ENCODE results near the gene SHISA8. TPM values are rescaled to one million over a fixed set of nuclear protein-coding genes. Genes with fewer than 3 reads are reported as not detected.
A peak's percentile ranks its signal among the peaks of the same experiment; 100 is the strongest.

SHISA8 gene
- total RNA-seq, 1 experiment from 2014 or later, result 0.78 TPM

DNA sequence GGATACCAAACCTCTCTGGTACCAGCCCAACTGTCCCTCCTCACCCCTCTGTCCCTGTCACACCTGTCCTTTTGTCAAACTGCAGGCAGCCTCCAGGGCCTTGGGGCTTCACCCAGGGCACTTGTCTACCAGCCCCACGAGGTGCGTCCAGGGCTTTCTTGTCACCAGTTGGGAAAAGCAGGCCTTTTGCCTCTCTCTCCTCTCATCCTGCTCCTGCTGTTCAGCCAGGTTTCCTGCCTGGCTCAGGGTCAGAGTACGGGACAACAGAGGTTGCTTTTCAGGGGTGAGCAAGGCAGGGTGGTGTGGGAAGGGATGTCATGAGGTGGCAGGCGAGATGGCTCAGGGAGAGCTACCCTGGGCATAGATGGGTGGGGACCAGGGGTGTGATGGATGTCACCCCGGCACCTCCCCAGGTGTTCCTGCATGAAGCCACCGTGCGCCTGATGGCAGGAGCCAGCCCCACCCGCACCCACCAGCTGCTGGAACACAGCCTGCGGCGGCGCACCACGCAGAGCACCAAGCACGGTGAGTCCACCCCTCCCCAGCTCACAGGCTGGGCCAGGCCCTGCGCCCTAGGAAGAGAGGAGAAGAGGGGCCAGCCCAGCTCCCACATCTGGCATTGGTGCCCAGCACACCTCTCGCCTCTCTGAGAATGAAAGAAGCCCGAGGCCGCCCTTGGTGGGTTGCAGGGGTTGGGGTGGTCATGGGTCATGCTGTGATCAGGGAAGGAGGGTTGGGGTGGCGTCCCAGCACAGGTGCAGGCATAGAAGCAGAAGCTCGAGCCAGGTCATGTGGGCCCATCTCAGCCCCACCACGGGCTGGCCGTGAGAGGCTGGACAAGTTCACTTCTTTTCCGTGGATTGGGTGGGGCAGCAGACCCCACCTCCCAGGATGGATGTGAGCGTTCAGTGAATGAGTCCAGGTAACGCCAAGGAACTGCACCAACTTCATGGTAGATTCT is 10.1 kb downstream of the SHISA8 start:
- peak; percentile 41 for DNase-seq (ENCODE audit: low spot score)
- in situ Hi-C loops (cut with HindIII; ENCODE audit: low sequenced_read_pairs), result no loop called here

DNA sequence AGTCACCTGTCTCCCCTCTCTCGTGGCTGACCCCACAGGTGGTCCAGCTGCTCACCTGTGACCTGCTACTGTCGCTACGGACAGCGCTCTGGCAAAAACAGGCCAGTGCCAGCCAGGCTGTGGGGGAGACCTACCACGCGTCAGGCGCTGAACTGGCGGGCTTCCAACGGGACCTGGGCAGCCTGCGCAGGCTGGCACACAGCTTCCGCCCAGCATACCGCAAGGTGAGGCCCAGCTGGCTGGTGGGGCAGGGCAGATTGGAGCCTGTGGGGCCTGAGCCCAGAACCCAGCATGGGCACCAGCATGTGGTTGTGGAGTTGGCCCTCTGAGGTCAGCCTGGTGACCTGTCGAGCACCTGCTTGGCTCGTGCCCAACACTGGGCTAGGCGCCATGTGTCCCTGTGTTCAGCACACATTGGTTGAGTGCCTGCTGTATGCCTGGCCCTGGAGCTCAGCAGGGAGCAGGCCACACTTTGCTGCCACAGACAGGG is 11.9 kb downstream of the SHISA8 start:
- in situ Hi-C loops (cut with HindIII; ENCODE audit: low sequenced_read_pairs), result no loop called here
- DNase-seq (ENCODE audit: low spot score), result peak; percentile 95

DNA sequence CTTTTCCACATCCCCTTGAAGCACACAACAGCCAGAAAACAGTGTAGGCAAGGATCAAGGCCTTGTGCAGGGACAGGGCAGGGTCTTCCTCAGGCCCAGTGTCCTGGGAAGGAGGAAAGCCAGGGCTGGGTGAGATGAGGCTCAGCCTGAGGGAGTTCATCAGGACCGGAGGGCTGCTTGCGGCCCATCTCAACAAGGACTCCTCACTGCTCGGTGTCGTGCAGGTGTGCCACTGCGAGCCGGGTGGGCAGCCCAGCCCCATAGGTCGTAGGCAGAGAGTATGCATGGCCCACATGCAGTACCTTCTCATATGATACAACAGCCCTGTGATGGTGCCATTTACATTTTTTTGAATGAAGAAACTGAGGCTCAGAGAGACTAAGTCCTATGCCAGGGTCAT is 12.9 kb downstream of the SHISA8 start:
- DNase-seq (ENCODE audit: low spot score), result no peak
- in situ Hi-C loops (cut with HindIII; ENCODE audit: low sequenced_read_pairs), result no loop called here

DNA sequence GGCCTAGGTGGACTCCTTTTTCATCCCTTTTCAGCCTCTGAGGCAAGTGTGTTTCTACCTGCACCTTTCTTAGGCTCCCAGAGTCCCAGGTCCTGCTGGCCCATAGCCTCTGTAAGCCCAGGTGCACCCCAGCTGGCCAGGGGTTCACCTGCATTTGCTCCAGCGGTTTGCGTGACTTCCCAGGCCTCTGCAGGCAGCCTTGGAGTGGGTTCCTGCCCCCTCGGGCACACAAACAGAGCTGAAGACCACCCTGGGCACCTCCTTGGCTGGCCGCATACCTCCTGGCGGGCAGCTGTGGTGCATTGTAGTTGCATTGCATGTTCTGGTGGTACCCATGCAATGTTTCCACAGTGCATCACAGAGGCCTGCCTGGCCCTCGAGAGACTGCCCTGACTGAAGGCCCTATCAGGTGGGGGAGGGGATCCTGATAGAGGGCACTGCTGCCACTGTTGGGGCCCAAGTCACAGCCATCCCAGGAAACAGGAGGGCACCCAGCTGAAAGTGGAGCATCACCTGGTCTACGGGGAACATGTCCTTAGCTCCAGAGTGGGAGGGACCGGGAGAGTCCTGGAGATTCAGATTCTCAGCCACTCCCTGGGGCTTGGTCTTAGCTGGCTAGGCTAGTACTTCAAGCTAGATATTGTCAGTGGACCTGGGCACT is 14.1 kb downstream of the SHISA8 start:
- in situ Hi-C loops (cut with HindIII; ENCODE audit: low sequenced_read_pairs), result no loop called here
- DNase-seq (ENCODE audit: low spot score), result no peak

DNA sequence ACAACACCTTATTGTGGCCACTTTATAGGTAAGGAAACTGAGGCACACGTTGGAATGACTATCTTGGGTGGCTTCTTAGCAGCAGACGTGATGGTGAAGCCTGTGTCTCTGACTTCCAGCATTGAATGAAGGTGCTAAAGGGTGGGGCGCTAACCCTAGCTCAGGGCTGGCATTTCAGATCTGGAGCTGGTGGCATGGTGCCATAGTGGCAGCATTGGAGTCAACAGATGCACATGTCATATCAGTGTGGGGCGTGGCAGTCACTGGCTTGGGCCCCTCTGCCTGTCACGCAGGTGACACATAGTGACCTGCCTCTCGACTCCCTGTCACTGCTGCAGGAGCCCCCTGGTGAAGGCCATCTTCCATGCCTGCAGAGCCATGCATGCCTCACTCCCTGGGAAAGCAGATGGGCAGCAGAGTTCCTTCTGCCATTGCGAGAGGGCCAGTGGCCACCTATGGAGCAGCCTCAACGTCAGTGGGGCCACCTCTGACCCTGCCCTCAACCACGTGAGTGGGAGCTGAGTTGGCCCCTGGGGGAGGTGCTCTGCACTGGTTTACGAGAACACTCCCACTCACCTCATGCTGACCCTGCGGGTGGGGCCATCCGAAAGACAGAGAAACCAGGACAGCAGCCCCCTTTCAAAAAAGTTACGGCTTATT is 14.8 kb downstream of the SHISA8 start:
- in situ Hi-C loops (cut with HindIII; ENCODE audit: low sequenced_read_pairs), result loop anchor here (25.0 kb wide), 1 partner anchor 163 kb away; no protein-coding TSS in a partner anchor
- no peak for DNase-seq (ENCODE audit: low spot score)

DNA sequence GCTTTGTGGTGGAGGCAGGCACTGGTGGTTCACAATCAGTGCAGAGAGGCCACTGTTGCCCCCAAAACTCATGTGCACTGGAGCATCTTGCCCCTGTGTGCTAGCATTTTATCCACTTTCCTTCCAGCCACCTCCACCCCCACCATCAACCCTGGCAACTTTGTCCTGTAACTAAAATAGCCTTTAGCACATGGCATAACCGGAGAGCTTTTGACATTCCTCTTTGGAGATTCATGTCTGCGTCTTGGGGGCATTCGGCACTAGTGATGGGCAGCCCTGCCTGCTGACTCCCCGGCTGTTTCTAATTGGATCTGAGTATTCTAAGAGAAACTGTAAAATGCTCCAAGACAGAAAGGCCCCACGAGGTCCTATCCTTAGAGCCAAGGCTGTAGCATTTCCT is 15.8 kb downstream of the SHISA8 start:
- DNase-seq (ENCODE audit: low spot score), result no peak
- in situ Hi-C loops (cut with HindIII; ENCODE audit: low sequenced_read_pairs), result loop anchor here (25.0 kb wide), 1 partner anchor 162 kb away; no protein-coding TSS in a partner anchor

DNA sequence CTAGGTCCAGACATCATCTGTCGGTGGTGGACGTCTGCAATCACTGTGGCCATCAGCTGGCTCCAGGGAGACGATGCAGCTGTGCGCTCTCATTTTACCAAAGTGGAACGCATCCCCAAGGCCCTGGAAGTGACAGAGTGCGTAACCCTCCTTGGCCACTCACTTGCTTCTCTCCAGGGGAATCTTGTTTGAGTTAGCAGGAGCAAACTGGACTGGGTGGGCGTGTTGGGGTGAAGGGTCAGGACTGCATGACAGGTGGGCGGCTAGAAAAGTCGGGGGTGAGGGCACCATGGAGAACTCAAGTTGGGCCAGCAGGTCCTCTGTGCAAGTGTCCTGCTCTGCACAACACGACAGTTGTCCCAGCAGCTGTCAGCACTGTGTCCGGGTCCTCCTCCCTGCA is 16.2 kb downstream of the SHISA8 start:
- in situ Hi-C loops (cut with HindIII; ENCODE audit: low sequenced_read_pairs), result loop anchor here (25.0 kb wide), 1 partner anchor 161 kb away; no protein-coding TSS in a partner anchor
- DNase-seq (ENCODE audit: low spot score), result no peak

DNA sequence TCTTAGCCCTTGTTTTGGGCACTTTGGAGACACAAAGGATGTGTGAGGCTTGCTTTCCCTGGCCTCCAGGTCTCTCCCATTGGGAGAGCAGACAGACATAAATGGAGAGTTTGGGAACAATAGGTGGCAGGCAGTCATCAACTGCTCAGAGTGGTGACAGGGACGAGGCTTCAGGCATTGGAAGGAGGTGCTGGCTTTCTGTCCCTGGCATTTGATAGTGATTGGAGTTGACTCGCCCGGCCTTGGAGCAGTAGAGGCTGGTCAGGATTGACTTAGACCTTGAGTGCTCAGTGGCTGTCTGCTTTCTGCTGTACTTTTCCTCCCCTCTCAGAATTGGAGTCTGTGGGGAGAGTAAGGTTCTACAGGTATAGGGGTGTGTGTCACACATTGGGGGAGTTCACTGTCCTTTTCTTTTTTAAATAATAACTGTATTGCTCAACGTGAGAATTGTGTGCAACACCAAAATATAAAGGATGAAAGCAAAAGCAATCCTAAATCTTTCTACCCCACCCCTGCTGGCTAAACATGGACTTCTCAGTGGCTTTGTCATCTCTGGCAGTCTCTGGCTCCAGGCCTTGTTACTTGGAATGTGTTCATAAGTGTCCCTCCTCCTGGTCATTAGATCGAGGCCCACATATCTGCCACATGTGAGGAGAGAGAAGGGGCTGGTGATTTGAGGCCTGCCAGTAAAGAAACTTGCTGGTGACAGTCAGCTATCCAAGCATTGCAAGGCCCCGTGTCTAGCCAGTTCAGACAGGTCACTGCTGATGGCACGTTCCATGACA is 21.1 kb downstream of the SHISA8 start:
- in situ Hi-C loops (cut with HindIII; ENCODE audit: low sequenced_read_pairs), result loop anchor here (25.0 kb wide), 1 partner anchor 156 kb away; no protein-coding TSS in a partner anchor
- no peak for DNase-seq (ENCODE audit: low spot score)

DNA sequence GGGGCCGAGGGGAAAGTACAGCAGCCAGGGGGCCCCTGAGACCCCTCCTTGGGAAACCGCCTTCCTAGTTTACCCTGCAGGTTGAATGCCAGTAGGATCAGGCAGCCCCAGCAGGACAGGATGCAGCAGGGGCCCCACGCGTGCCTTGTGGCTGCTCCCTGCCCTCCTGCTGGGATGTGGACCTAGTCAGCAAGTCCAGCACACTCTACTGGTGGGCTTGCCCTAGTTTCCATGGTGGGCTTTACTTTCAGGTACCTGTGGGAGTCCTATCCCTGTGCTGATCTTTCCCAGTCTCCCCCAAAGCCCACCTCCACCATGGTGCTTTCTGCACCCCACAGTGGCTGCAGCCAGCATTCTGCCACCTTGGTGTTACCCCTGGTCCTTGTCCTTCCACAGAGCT is 22.2 kb downstream of the SHISA8 start:
- in situ Hi-C loops (cut with HindIII; ENCODE audit: low sequenced_read_pairs), result loop anchor here (25.0 kb wide), 1 partner anchor 155 kb away; no protein-coding TSS in a partner anchor
- no peak for DNase-seq (ENCODE audit: low spot score)

DNA sequence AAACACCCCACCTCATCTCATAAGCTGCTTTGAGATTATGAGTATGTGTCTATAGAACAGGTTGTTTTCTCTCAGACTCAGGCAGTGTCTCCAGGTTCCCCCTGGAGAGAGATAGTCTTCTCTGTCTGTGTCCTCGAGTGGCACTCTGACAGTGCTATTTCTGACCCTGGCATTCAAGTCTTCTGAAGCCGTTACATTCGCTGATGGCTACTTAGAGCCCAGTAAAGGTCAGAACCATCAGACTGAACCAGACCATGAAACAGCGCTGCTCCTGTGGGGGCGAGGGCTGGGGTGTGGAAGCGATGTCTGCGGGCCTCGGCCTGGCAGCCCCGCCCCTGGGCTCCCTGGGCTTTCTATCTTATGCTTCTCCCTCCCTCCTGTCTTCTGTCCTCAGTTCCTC is 23.5 kb downstream of the SHISA8 start:
- DNase-seq (ENCODE audit: low spot score), result no peak
- in situ Hi-C loops (cut with HindIII; ENCODE audit: low sequenced_read_pairs), result loop anchor here (25.0 kb wide), 1 partner anchor 154 kb away; no protein-coding TSS in a partner anchor

DNA sequence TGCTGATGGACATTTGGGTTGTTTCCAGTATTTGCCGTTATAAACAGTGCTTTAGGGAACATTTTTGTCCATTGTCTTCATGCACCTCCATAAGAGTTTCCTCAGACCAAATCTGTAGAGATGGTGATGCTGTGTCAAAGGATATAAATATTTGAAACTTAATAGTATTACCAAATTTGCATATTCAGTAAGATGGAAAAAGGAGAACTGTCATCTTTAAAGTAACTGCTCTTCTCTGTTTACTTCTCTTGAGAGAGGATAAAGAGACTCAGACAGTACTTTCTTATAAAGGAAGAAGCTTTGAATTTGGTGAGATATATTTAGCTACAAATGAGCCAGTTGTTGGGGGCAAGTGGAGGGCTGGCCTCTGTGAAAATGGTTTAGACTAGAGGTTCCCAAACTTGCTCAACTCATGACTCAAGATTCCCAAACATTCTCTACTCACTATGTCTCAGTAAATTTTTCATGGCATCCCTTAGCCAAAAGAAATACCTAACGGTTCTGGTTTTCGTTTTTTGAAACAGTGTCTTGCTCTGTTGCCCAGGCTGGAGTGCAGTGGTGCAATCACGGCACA is 26.2 kb downstream of the SHISA8 start:
- no peak for DNase-seq (ENCODE audit: low spot score)
- in situ Hi-C loops (cut with HindIII; ENCODE audit: low sequenced_read_pairs), result loop anchor here (10.0 to 25.0 kb wide), 2 partner anchors 151 to 226 kb away; no protein-coding TSS in a partner anchor

DNA sequence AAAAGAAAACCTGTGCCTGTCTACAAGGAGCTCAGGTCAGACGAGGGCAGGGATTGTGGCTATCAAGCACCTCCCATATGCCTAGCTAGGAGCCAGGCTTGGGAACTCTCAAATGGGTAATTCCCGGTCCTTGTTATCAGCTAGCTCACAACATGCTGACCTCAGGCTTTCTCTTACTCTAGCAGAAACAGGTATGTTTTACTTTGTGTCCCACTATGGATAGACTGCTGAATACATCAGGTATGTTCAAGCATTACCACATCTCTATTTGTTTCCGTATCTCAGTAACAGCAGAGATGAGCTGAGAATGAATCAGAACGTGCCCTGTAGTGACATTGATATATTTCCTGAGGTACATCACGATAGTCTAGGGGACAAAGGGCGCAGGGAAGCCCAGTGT is 29.4 kb downstream of the SHISA8 start:
- in situ Hi-C loops (cut with HindIII; ENCODE audit: low sequenced_read_pairs), result loop anchor here (10.0 to 25.0 kb wide), 2 partner anchors 148 to 229 kb away; no protein-coding TSS in a partner anchor
- DNase-seq (ENCODE audit: low spot score), result no peak

DNA sequence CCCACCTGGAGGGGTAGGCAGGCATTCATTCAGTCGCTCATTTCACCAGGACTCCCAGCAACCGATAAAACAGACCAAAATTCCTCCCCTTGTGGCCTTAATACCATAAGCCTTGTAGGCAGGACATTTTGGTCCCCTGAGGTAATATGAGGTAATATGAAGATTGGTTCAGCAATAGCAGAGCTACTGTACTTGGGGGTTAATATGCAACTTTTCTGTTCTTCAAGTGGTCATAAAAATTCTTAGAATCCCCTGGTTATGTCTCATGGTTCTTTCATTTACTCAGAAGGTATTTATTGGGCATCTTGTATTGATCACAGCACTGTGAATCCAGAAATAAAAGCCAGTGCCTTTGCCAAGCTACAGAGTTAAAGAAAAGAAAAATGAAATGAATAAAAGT is 29.8 kb downstream of the SHISA8 start:
- no peak for DNase-seq (ENCODE audit: low spot score)
- in situ Hi-C loops (cut with HindIII; ENCODE audit: low sequenced_read_pairs), result loop anchor here (10.0 to 25.0 kb wide), 2 partner anchors 148 to 230 kb away; no protein-coding TSS in a partner anchor

DNA sequence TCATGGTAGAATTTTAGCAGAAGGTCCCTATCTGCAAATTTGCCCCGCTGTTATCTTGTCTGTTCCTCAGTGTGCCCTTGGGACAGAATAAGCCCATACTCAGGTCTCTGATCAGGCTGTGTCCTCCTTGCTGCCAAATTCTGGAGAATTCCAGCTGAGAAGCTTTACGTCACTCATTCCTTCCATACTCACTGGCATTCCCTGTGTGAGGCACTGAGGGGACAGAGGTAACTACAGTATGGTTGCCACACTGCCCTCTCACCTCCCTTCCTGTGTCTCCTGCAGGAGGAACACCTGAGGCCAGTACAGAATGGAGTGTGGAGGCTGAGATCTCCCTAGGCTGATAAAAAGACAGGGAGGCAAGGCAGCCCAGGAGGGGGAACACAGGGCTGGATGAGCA is 31.5 kb downstream of the SHISA8 start:
- DNase-seq (ENCODE audit: low spot score), result peak; percentile 67
- in situ Hi-C loops (cut with HindIII; ENCODE audit: low sequenced_read_pairs), result loop anchor here (10.0 to 25.0 kb wide), 2 partner anchors 146 to 231 kb away; no protein-coding TSS in a partner anchor

DNA sequence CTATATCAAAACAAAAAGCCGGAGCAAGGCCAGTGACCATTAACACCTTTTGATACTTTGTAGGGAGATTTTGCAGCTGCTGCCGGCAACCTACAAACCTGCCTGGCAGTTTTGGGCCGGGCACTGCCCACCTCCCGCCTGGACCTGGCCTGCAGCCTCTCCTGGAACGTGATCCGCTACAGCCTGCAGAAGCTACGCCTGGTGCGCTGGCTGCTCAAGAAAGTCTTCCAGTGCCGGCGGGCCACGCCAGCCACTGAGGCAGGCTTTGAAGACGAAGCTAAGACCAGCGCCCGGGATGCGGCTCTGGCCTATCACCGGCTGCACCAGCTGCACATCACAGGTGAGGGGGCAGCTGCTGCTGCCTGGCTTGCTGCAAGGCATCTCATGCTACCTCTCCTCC is 34.2 kb downstream of the SHISA8 start:
- peak; percentile 67 for DNase-seq (ENCODE audit: low spot score)
- in situ Hi-C loops (cut with HindIII; ENCODE audit: low sequenced_read_pairs), result loop anchor here (10.0 to 25.0 kb wide), 2 partner anchors 143 to 234 kb away; no protein-coding TSS in a partner anchor

DNA sequence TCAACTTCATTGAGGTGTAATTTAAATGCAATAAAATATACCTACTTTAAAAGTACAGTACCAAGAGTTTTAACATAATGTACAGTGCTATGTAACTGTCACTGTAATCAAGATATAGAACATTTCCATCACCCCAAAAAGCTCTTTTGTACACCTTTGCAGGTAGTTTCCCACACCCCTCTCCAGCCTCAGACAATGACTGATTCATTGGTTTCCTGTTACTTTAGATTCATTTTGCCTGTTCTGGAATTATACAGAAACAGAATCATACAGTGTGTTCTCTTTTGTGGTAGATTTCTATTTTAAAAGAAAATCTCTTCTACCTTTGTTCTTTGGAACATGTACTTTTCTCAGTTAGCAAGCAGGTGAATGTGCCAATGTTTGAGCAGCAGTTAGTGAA is 38.2 kb downstream of the SHISA8 start:
- in situ Hi-C loops (cut with HindIII; ENCODE audit: low sequenced_read_pairs), result loop anchor here (25.0 kb wide), 1 partner anchor 139 kb away; no protein-coding TSS in a partner anchor
- no peak for DNase-seq (ENCODE audit: low spot score)

DNA sequence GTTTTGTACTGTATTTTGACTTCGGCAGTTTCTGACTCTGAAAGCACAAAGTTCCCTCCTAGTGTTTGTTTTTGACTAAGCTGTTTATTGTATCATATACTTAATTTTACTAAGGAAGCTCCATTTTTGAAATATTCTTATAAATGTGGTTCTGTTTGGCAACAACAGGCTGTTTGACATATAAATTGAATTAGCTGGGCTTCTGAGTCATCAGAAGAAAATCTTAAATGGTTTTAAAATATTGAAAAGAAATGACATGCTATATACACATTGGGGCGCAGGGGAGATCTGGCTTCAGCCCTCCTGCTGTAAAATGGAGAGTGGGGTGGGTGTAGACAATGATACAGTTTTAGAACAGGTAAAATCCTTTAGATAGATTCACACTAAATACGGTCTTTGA is 38.6 kb downstream of the SHISA8 start:
- in situ Hi-C loops (cut with HindIII; ENCODE audit: low sequenced_read_pairs), result loop anchor here (25.0 kb wide), 1 partner anchor 139 kb away; no protein-coding TSS in a partner anchor
- DNase-seq (ENCODE audit: low spot score), result no peak

Data from G401 (cell line).